SU-DHL-6 (cell line): ENCODE data around the gene CDK12.

Source experiments
- H2AFZ ChIP-seq: fragments of 200-600 bp; sonication (generic); 2 replicates; pipeline ENCODE4 v1.6.1; 2014; ENCODE audit warnings: low read depth, mild to moderate bottlenecking, moderate library complexity, mixed read lengths, antibody characterized with exemption, low read length; ENCODE audit not compliant: severe bottlenecking
- H3F3A ChIP-seq: fragments of 200-600 bp; shearing (Covaris generic); 2 replicates; pipeline ENCODE4 v1.6.0; 2016; ENCODE audit warnings: antibody characterized with exemption, mild to moderate bottlenecking; ENCODE audit not compliant: insufficient read depth
- H3K27ac ChIP-seq: fragments of 200-600 bp; sonication (generic); 2 replicates; pipeline ENCODE4 v1.5.1; 2016; ENCODE audit warnings: low read depth, mild to moderate bottlenecking, low read length, moderate library complexity, mixed read lengths
- H3K27me3 ChIP-seq: fragments of 200-600 bp; sonication (generic), shearing (Covaris generic); 2 replicates; pipeline ENCODE4 v1.6.0; 2014; ENCODE audit warnings: mild to moderate bottlenecking, low read length
- H3K36me3 ChIP-seq: fragments of 200-600 bp; sonication (generic); 2 replicates; pipeline ENCODE4 v1.6.1; 2014; ENCODE audit warnings: mild to moderate bottlenecking, low read length, mixed read lengths
- H3K4me2 ChIP-seq: fragments of 300-600, 200-600 bp; shearing (Covaris generic), sonication (generic); 2 replicates; pipeline ENCODE4 v1.6.0; 2014; ENCODE audit warnings: low read length, low read depth, mild to moderate bottlenecking; ENCODE audit not compliant: poor library complexity, severe bottlenecking
- H3K4me3 ChIP-seq: fragments of 200-600 bp; sonication (generic); 2 replicates; pipeline ENCODE4 v1.5.1; 2014; ENCODE audit warnings: antibody characterized with exemption, low read length, mild to moderate bottlenecking, mixed read lengths; ENCODE audit not compliant: insufficient read depth, poor library complexity, severe bottlenecking
- H3K79me2 ChIP-seq: fragments of 200-600 bp; sonication (generic); 2 replicates; pipeline ENCODE4 v1.6.1; 2014; ENCODE audit warnings: mild to moderate bottlenecking, low read length, moderate library complexity; ENCODE audit not compliant: insufficient read depth
- H3K9ac ChIP-seq: fragments of 200-600 bp; sonication (generic); 2 replicates; pipeline ENCODE4 v1.7.0; 2014; ENCODE audit warnings: mild to moderate bottlenecking, low read length
- H3K9me2 ChIP-seq: fragments of 200-600 bp; sonication (generic); replicated peaks from 2 replicates; pipeline ENCODE4 v1.6.1; 2014; ENCODE audit warnings: low read length; ENCODE audit not compliant: insufficient read depth
- H3K9me3 ChIP-seq: fragments of 200-600 bp; sonication (generic); 2 replicates; pipeline ENCODE4 v1.6.1; 2014; ENCODE audit warnings: low read length, mixed read lengths; ENCODE audit not compliant: insufficient read depth
- H4K20me1 ChIP-seq: fragments of 200-600 bp; sonication (generic); 2 replicates; pipeline ENCODE4 v1.6.1; 2014; ENCODE audit warnings: low read depth, mild to moderate bottlenecking, antibody characterized with exemption, low read length, moderate library complexity, mixed read lengths
- CTCF ChIP-seq: fragments of 200-600 bp; sonication (generic); IDR thresholded peaks from one replicate; pipeline ENCODE4 v1.5.1; 2017; ENCODE audit warnings: antibody characterized with exemption, mild to moderate bottlenecking, low read length, moderate library complexity; ENCODE audit not compliant: insufficient read depth, poor library complexity, severe bottlenecking
- EZH2phosphoT487 ChIP-seq: fragments of 200-600 bp; sonication (generic), shearing (Covaris generic); conservative IDR thresholded peaks from 2 replicates; pipeline ENCODE4 v1.6.1; 2018; ENCODE audit warnings: mild to moderate bottlenecking, antibody characterized with exemption, low read length, moderate library complexity, mixed read lengths

CDK12 gene

GRCh38 chr17:39551879-39552278 lies 90.6 kb downstream of the CDK12 start:
- Histone ChIP-seq H3K9me3 (no peaks in the 10 kb centered on the region), H3K79me2 (no peaks in the 10 kb centered on the region), H3K4me3 (no peak overlapping the region), H3K36me3 (no peaks in the 10 kb centered on the region), H3K27me3 (no peaks in the 10 kb centered on the region), H4K20me1 (no peaks in the 10 kb centered on the region), H3K4me2 (no peak overlapping the region), H3K9me2 (no peaks in the 10 kb centered on the region), H2AFZ (no peak overlapping the region), H3K27ac (no peak overlapping the region), H3F3A (no peaks in the 10 kb centered on the region), H3K9ac (no peak overlapping the region)
- TF ChIP-seq CTCF = no peak
- TF ChIP-seq EZH2phosphoT487 = no peak

- H3K27ac ChIP-seq = no peak overlapping the region
- H3K27me3 ChIP-seq = no peaks in the 10 kb centered on the region
- H3K9ac ChIP-seq = no peak overlapping the region
- no peak overlapping the region for H3K4me3 ChIP-seq
- no peaks in the 10 kb centered on the region for H3K9me2 ChIP-seq
- no peak for TF ChIP-seq CTCF
- TF ChIP-seq EZH2phosphoT487 = no peak
- no peaks in the 10 kb centered on the region for H4K20me1 ChIP-seq
- no peaks in the 10 kb centered on the region for H3K36me3 ChIP-seq
- no peak overlapping the region for H3K4me2 ChIP-seq
- no peak overlapping the region for H2AFZ ChIP-seq
- no peaks in the 10 kb centered on the region for H3K79me2 ChIP-seq
- H3K9me3 ChIP-seq = no peaks in the 10 kb centered on the region
- H3F3A ChIP-seq = no peaks in the 10 kb centered on the region
Measured at GRCh38 chr17:39553341-39553945, 92.2 kb downstream of the CDK12 start.

- no peak overlapping the region for H2AFZ ChIP-seq
- H3K27ac ChIP-seq = no peak overlapping the region
- H3K9me3 ChIP-seq = no peaks in the 10 kb centered on the region
- H3K9me2 ChIP-seq = no peaks in the 10 kb centered on the region
- H3K27me3 ChIP-seq = no peaks in the 10 kb centered on the region
- H3K4me2 ChIP-seq = no peak overlapping the region
- no peak overlapping the region for H3K9ac ChIP-seq
- TF ChIP-seq CTCF (no peak), EZH2phosphoT487 (no peak)
- no peaks in the 10 kb centered on the region for H3F3A ChIP-seq
- H3K79me2 ChIP-seq = no peaks in the 10 kb centered on the region
- no peaks in the 10 kb centered on the region; the same call in 1 of the 2 replicates for H3K36me3 ChIP-seq
- H3K4me3 ChIP-seq = no peak overlapping the region
- H4K20me1 ChIP-seq = no peaks in the 10 kb centered on the region
Measured at GRCh38 chr17:39555368-39555767, 94.1 kb downstream of the CDK12 start.
